GM19043 (cell line): ENCODE measurements around the gene MAN1C1.
"Not testable (repeated sequence)": the region's sequence is repeated elsewhere in the genome, so short reads cannot be mapped to it uniquely, and the experiment has no call there.

Experiments
- ATAC-seq: cut with Tn5 transposase; IDR thresholded peaks from one replicate; pipeline ENCODE4 v1.9.1; 2021; ENCODE audit warnings: low read depth; ENCODE audit not compliant: unreplicated experiment

Gene MAN1C1

DNA sequence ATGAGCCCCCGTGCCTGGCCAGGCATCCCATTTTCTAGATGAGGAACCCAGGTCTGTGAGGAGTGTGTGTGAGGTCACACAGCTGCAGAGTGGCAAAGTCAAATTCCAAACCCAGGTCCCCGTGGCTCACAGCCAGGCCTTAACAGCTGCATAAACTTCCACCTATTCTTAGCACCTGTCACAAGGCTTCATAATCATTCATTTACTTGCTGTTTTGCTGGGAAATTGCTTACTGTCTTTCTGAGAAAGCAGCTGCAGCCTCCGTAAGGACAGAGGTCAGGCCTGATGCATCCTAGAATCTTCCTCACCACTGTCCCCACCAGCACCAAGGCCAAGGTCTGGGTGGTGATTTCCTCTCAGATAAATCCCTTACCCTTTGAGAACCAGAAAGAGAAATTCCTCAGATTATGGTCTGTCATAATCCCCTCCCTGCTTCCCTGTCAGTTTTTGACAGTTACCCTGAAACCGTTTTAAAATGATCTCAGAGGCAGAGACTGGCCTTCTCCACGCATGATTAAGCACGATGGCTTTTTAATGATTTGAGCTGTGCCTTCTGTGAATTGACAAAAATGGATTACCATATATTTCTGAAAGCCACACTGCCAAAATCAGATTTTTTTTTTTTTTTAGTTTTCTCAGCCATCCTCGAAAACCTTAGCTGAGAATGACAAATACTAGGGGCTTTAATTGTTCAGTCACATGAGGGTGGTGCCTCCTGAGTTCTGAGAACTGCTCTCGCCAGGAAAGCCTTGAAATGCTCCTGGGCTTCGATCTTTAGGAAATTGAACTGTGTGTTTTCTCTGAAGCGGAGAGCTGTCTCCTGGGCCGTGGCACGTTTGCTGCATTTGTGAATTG is 113.4 kb downstream of the MAN1C1 start:
- no peak for ATAC-seq

DNA sequence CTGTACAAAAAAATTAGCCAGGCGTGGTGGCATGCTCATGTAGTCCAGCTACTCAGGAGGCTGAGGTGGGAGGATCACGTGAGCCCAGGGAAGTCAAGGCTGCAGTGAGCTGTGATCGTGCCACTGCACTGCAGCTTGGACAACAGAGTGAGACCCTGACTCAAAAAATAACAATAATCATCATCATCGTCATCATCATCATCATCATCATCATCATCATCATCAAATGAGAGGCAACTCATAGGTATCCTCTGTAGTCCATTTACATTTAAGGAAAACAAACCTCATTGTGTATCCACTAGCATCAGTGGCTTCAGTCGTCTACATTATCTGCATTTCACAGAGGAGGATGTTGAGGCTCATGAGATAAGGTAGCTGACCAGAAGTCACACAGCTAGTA is 114.6 kb downstream of the MAN1C1 start:
- ATAC-seq = no peak

DNA sequence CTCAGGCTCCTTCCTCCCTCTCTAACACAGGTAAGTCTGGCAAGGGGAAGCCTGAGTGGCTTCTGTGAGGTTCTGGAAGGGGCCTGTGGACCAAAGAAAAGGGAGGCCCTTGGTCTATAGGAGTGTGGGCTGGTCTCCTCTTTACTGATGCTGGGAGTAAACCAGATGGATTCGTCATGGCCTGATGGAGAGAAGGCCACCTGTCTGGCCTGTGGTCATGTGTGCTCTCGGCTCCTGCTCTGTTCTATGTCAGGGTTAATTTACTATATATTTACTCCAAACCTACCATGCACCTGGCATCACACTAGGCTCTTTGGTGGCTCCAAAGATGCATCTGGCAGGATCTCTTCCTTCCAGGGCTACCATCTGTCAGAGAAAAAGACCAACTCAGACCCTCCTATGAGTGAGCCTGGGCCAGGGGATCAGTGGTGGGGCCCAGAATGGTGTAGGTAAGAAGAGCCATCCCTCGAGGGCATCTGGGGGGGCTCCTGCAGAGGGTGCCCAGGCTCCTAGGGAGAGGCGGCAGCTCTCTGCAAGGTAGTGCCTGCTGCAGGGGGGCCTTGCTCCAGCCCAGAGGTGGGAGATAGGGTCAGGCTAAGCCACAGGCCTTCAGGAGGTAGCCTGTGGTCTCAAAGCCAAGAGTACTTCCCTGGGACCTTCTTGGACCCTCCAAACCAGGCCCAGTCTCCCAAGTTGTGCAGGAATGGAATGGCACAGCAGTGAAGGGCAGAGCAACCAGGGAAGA is 115.2 kb downstream of the MAN1C1 start:
- ATAC-seq = no peak

DNA sequence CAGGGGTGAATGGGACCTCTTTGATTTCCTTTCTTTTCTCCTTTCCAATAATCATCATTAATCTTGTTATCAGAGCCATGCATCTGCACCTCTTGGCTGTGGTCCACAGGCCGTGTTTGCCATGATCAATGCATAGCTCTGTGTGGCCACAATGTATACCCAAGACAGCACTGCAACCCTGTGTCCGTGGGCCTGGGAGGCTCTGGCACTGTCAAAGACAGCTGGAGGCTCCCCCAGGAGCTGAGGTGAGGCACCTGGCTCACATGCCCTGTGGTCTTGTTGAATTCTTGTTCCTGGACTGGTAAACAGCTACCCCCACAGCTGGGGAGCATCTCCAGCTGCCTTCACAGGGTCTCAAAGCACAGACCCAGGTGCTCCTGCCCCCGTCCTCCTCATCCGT is 116.2 kb downstream of the MAN1C1 start:
- no peak for ATAC-seq

DNA sequence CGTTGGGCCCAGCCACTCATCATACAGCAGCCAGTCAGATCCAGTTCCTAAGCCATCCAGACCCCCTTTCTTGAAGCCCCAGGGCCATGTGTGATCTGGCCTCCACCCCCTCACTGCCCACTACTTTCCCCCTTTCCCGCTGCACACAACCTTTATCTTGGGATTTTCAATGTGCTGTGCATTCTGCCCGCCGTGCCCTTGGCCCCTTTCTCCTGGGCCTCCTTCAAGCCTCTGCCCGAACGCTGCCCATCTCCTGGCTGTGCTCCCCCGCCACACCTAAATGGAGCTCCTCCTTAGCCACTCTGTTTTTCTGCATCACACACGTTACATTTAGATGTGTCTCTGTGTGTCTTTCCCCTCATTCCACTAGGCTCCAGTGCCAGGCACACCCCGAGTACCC is 116.7 kb downstream of the MAN1C1 start:
- no peak for ATAC-seq

DNA sequence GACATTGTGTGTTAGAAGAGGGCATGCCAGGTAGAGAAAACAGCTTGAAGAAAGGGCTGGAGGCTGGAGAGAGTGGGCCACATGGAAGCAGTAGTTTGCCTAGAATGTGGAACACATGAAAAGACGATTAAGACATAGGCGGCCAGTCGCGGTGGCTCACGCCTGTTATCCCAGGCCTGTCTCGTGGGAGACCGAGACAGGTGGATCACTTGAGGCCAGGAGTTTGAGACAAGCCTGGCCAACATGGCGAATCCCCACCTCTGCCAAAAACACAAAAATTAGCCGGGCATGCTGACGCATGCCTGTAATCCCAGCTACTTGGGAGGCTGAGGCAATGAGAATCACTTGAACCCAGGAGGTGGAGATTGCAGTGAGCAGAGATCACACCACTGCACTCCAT is 118.4 kb downstream of the MAN1C1 start:
- not testable (repeated sequence) for ATAC-seq

DNA sequence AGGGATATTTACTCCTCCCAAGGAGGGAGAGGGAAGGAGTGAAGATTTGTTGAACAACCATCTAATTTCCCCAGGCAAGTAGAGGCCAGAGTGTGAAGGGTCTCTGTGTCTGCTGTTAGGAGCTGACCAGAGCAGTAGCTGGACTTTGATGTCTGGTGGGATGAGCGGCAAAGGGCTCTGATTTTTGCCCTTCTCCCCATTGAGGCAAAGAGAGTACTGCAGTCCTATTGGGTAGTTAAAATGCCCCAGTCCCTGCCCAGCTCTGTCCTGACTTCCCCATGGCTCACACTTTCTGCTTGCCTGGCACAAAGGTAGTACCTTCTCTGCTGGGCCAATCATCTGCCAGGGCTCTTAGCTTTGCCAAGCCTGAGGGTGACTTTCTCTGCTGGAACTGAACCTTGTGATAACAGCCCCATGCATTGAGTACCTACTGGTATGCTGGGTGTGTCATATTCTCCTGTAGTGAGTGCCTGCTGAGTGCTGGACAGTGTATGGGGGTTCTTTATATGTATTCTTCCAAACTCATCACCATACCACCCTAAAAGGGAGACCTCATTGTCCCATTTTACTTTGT is 119.5 kb downstream of the MAN1C1 start:
- ATAC-seq = no peak

DNA sequence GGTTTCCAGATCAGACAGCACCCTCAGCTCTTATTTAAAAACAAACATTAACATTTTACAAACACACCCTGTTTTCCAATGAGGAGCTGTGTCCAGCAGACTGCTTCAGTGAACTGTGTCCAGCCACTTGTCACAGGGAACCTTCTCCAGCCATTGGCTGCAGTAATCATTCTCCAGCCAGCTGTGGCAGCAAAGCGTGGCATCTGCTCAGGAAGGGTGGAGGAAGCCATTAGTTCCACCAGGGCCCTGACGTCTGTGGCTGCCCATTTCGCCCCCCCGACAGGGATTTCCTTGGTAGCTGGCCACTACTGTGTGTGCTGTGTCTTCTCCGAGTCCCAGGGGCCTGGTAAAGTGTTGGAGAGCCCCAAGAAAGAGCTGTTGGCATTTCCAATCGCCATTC is 120.5 kb downstream of the MAN1C1 start:
- ATAC-seq = no peak

DNA sequence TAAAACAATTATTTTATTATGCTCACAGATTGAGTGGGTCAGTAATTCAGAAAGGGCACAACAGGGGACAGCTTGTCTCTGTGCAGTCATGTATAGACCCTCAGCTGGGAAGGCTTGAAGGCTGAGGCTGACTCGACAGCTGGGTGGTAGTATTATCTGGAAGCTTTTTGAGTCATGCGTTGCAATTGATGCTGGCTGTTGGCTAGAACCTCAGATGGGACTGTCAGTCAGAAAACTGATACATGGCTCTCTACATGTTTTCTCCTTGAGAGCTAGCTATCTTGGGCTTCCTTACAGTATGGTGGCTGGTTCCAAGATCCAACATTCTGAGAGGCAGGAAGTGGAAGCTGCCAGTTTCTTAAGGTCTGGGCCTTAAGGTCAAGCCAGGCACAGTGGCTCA is 121.9 kb downstream of the MAN1C1 start:
- no peak for ATAC-seq

DNA sequence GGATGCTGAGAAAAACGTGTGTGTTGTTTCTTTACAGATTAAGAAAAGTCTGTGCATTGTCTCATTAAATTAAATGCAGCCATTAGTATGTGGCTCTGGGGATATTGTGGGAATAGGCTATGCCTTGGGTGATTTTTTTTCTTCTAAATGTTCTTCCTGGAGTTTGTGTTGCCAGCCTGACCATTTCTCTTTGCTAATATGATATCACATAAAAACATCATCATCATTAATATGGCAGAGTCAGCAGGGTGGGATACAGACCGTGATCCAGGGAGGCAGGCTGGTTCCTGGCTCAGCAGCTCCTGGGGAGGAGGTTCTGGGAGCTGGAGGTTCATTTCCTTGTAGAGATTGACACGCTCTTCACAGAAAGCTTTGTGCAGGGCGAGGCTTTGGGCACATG is 122.8 kb downstream of the MAN1C1 start:
- no peak for ATAC-seq

DNA sequence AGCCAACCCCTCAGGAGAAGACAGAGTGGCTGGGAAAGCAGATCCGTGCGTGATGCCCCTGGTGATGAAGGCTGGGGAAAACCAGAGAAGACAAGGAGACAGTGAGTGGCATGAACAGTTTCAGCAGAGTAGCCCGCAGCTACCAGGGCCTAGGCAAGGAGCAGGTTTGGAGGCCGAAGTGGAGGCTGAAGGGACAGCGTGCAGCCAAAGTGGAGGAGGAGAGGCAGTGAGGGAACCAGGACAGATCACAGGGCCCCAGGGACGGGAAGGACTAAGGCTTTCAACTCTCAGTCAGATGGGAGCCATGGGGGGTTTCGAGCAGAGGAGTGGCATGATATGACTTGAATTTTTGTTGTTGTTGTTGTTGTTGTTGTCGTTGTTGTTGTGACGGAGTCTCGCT is 123.5 kb downstream of the MAN1C1 start:
- no peak for ATAC-seq

DNA sequence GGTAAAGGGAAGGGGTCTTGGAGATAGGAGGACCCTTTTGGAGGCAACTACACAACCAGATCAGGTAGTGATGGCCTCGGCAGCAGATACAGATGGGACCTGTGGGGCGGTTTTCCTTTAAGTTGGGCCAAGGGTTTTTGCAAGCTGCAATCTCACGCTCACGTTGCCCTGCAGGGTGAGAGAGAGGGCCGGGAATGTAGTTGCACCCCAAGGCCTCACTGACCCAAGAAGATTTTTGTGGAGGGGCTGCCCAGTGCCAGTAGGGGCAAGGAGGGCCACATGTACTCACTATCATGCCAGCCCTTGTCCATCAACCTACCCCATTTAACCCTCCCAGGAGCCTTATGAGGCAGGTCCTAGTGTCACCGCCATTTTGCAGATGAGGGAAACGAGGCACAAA is 125.7 kb downstream of the MAN1C1 start:
- ATAC-seq = no peak

DNA sequence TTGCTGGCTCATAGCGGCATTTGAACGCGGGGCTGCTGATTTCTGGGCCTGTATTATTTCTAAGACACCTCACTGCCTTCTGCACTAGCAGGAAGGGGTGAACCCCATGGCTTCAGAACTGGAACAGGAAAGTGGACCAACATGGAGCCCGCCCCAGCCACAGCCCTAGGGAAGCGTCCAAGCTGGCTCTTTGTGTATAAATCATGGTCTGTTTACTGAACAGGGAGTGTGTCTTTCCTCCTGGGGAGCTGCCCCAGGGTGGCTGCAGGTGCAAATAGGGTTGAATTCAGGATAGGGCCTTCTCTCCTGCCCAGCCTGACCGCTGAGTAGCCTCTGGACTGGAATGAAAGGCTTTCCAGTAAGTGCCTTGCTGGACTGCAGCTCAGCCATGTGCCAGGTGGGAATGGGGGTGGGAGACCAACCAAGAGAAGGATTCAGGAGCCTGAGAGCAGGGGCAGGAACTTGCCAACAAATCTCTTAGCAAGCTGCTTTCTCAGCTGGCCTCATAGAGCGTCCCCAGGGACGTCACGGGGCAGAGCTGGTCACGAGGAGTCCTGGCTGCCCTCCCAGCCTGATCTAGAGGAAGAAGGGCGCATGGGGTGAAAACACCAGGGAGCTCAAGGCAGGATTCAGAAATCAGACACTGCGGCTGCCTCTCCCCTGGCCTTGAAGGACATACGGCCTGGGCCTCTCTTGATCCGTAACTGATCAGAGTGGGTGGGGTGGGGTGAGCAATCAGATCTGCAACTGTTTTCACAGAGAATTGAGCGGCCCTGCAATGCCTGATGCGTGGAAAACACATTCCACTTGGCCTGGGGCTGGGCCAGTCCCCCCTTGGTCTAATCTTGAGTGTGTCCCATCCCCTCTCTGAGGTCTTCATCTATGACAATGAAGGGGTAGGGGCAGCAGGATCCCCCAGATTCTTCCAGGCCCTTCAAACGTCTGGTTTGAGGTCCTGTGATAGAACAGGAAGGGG is 126.9 kb downstream of the MAN1C1 start:
- ATAC-seq = no peak

DNA sequence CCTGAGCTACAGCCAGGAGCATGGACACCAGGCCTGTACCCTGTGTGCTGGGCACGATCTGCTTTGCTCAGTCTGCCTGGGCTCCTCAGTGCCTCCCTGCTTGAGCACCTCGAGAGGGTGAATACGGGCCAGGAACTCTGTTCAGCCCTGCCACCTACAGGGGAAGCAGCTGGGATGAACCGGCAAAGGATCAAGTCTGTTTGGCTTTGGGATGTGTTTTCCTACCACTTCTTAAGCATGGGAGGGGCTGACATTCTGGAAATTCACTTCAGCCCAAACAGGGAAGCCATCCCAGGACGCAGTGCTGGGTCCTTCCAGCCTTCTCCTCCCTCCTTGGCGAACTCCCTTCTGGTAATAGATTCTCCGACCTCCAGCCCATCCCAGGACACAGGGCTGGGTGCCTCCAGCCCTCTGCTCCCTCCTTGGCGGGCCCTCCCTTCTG is 127.6 kb downstream of the MAN1C1 start:
- no peak for ATAC-seq

DNA sequence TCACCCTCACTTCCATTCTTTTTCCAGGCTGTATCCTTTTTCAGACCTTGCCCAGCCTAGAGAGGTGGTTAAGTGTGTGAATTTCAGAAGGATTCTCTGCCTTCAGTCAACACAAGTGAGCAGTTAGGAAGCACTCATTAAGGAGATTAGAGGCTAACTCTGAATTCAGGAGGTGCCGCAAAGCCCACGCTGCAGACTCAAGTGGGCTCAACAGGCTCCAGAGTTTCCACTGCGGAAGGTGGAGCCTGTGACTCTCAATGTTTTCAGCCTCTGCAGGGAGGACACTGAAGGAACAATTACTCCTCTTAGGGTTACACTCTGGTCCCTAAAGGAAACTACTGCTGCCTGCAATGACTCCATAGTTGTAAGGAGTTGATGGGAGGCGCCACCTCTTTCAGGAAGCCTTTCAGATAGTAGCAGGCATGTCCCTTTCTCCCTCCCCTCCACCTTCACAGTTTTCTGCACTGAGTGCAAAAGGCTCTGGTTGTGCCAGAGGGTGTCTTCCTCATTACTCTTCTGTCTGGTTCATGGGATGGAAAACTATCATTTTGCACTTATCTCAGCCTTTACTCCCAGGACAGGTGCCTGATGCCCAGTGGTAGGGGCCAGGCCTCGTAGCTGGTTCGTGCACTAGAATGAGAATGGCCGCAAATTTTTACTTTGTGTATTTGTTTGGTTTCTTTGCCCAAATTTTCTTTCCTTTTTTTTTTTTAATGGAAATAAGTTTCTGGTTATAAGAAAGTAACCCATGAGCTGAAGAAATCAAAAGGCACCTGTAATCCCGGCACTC is 128.2 kb downstream of the MAN1C1 start:
- no peak for ATAC-seq

DNA sequence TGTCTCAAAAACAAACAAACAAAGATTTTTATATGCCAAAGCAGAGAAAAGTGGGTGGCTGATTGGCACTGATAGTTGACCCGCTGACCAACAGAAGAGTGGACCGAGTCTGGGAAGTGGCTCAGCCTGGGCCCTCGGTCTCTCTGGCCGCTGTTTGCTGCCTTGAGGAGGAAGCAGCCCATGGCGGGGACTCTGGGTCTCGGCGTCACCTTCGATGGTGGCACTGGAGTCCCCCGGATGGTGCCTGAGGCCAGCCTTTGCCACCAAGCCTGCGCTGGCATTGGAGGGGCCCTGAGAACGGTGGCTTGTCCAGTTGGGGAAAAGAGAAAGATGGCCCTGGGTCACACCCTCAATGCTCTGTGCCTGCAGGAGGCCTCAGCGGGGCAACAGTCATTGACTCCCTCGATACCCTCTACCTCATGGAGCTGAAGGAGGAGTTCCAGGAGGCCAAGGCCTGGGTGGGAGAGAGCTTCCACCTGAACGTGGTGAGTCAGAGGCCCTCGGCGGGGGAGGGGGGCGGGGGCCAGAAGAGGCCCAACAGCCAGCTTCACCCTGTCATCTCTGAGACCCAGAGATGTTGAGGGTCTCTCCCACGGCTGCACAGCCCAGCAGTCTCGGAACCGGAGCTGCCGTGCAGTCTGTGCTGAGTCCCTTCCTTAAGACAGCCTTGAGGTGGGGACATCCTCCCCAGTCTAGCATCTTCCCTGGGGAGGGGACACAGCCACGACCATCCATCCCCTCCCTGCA is 129.9 kb downstream of the MAN1C1 start:
- ATAC-seq = no peak

DNA sequence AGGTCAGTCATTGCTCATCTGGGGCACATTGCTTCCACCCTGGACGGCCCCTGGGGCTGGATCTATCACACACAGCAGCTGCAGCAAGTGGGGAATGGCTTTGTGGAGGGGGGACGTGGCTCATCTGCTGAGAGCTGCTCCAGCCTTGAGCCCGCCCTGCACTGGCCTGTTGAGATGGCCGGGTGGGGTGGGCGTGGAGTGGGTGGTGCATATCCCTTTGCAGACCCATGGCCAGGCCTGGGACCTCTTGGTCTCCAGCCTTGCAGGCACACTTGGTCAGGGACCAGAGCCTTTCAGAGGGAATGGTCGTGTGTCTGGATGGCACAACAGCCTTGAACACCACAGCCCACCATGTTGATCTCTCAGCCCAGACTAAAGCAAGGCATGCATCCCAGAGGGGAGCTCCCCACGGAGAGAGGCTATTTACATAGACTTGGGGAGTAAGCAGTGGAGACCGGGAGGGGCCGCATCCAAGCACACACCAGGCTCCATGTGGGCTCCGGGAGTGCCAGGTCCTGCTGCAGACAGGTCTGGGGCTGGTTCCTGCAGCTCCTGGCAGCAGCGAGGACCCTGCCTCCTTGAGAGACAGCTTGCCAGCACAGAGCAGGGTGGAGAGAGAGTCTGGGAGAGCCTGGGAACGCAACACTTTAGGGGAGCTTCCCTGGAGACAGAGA is 130.6 kb downstream of the MAN1C1 start:
- no peak for ATAC-seq

DNA sequence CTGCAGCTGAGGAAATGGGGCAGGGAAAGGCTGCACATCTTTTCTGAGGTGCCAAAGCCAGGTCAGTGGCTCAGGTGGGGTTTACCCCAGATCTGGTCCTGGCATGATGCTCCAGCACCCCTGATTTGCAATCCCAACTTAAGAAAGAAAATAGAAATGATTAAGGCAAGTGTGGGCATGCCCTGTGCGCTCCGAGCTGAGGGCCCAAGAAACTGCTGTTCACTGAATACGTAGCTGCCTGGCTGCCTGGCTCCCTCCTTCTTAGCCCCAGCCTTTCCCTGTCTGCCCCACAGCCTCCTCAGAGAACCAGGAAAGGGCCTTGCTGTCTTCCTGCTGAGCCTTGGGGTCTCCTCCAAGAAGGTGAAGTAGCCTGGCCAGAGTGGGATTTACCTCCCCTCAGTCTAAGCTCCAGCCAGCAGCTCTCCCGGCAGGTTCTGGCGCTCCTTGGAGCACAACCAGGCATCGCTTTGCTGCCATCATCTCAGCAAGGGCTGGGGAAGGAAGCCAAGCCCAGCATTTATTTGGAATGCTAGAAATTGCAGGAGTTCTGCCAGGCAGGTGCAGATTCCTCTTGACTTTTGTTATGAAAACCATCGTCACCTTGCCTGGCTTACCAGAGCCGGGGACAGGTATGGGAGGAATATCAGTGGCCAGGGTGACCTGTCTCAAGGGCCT is 132.1 kb downstream of the MAN1C1 start:
- no peak for ATAC-seq
